GM18873 (cell line): ENCODE measurements around the gene CERS6.
"Not testable (repeated sequence)": the region's sequence is repeated elsewhere in the genome, so short reads cannot be mapped to it uniquely, and the experiment has no call there.

Experiments used
- ATAC-seq: cut with Tn5 transposase; IDR thresholded peaks from one replicate; pipeline ENCODE4 v1.9.1; 2021; ENCODE audit warnings: mild to moderate bottlenecking, moderate library complexity, moderate number of reproducible peaks; ENCODE audit not compliant: unreplicated experiment, low FRiP score

CERS6 gene

GRCh38 chr2:168744844-168745243, 288.8 kb downstream of the CERS6 start:
- ATAC-seq: no peak

DNA sequence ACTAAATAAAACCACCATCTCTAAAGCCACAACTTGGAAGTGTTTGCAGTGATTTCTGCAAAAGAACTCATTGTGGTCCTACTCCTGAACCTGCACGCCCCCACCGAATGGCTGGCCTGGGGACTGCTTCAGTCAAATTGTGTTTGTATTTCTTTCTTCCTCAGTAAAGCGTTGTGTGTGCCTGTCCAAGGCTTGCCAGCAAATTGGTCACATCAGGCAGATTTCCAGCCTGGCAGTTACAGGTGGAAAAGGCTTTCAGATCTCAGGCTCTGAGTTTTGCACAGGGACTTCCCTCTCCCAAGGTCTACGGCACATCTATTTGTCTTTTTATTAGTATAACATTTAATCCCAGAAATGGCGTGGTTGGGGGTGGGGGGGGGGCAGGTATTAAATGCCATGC, 292.4 kb downstream of the CERS6 start:
- ATAC-seq: no peak

DNA sequence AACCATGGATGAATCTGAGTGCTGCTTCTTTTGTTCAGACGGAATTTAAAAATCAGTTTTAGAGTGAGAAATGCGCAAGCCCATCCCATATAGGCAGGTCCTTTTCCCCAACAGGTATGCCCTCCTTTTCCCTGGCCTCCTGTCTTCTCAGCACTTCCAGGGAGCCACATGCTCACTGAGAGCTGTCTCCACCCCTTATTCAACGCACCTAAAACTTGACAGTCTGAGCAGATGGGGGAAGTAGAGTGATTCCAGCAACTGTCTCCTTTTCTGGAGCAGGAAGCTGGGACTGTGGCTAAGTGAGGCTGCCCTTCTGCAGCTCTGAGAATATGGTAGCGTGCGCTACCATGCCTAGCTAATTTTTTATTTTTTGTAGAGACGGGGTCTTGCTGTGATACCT, 293.2 kb downstream of the CERS6 start:
- no peak for ATAC-seq

DNA sequence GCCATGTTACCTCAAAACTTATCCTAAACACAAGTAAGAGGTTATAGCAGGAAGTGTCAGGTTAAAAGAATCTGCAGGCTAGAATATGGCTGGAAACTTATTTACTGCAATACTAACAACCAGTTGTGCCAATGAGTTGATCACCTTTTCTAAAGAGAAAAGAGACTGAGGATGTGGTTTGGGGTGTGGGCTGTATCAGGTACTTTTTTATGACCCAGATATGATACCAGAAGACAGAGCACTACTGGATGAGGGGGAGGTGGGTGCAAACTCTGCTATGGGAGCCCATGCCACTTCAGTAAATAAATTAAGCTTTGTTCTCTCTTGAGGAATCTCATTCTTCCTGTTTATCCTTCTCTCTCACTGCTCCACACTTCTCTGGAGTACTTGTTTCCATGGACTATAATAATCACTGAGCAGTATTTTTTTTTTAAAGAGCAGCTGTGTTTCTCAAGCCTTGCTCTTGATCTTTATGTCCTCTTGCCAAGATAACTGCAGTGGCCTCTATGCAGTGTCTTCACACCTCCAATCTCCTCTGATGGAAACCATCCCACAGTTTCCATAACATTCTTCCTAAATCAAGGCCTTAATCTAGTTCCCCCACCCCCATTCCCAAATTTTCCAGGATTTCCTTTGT, 295.1 kb downstream of the CERS6 start:
- peak; percentile 89 for ATAC-seq

DNA sequence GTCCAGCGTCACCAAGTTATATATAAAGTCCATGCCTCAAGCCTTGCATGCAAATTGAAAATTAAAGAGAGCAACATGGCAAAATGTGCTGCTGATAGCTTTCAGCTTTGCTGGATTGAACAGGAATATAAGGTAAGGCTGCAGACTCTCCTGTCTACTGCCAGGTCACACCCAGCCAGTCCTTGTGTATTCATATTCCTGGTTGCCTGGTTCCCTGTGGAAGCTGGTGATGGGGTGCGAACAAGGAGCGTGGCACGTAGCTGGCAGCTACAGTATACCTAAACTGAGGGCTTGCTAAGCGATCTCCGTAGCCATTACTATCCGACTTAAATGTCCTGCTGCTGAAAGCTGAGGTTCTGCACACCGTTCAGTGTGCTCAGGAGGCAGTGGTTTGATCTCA, 296.3 kb downstream of the CERS6 start:
- no peak for ATAC-seq

GRCh38 chr2:168753765-168754329, 297.8 kb downstream of the CERS6 start:
- ATAC-seq: no peak

GRCh38 chr2:168757223-168757622, 301.2 kb downstream of the CERS6 start:
- no peak for ATAC-seq

DNA sequence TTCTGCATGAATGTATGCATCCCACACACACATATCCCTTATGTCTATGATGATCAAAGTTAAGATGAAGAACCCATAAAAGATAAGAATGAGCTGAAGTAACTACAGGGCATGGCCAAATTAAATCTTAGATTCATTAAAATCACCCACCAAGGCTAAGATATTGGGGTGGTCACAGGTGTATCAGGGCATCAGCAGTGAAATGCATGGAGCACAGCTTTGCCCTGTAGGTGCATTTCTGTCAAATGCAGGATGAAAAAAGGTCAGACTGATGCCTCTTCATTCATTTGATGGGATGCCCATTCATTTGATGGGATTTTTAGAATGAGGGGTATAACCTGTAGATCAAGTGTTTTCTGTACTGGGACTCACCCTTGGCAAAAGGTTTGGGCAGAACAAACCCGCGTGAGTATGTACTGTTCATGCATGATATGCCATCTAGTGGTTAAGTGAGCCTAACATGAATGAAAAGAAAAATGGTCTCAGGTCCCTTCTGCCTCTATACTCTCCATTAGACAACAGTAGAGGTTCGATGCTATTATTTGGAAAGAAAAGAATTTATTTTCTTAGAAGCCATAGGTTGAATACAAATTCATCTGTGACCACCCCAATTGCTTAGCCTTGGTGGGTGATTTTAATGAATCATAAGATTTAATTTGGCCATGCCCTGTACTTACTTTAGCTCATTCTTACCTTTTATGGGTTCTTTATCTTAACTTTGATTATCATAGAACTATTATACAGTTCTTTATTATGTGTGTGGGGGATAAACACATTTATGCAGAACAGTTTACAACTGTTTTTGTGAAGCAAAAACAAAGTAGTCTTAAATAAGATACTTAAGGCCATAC, 303.1 kb downstream of the CERS6 start:
- peak; percentile 61 for ATAC-seq

- ATAC-seq: no peak
These were observed 309.3 kb downstream of the CERS6 start for GRCh38 chr2:168765401-168765800.

DNA sequence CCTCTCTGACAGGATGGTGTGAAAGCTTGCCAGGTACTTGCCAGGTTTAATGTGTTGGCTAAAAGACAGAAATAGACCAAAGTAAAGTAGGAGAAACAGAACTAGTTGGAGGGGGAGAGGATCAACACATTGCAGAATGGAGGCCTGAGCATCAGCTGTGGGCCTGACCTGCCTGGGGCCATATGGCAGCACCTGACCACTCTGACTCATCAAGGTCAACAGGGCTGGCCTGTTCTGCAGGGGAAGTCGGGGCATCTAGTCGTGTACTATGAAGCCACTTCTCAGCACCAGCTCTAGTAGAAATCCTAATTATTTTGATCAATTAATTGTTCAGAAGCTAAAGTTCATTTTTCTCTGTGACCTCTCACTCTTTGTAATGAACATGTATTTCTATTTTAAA, 310.5 kb downstream of the CERS6 start:
- ATAC-seq: no peak

DNA sequence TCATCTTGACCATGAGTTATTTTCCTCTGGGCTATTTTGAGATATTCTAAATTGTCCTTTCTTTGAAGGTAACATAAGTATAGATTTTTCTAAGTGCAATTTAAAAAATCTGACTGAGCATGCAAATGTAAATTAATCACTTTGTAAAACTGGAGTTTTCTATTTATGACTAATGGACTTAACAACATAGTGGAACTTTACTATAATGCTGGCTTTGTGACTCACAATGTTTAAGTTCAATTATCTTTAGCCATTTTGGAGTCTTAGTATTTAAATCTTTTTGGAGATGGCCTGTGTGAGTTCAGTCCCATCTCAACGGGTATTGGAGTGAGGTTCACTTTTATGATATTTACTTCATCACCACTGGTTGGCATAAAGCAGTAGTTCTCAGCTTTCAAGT, 311.2 kb downstream of the CERS6 start:
- ATAC-seq: no peak

GRCh38 chr2:168768357-168768756, 312.3 kb downstream of the CERS6 start:
- not testable (repeated sequence) for ATAC-seq

GRCh38 chr2:168770796-168771195, 314.7 kb downstream of the CERS6 start:
- ATAC-seq: no peak

DNA sequence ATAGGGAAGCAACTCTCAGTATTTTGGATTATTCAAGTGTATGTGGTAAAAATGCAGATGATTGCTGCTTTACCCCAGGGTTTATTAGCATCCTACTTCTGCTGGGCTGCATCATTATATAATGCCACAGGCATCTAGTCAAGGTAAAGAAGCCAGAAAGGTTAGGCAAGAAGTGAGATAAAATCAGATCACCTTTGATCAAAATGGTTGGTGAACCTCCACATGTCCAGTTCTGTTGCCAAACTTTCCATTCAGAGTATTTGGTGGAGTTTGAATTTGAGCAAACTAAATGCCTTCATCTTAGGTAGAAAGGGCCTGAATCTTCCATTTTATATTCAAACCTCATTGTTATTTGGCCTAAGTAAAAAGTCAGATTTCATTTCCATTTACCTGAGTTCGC, 316.6 kb downstream of the CERS6 start:
- ATAC-seq: no peak

- ATAC-seq: no peak
These were observed 317.1 kb downstream of the CERS6 start for GRCh38 chr2:168773128-168773527.

DNA sequence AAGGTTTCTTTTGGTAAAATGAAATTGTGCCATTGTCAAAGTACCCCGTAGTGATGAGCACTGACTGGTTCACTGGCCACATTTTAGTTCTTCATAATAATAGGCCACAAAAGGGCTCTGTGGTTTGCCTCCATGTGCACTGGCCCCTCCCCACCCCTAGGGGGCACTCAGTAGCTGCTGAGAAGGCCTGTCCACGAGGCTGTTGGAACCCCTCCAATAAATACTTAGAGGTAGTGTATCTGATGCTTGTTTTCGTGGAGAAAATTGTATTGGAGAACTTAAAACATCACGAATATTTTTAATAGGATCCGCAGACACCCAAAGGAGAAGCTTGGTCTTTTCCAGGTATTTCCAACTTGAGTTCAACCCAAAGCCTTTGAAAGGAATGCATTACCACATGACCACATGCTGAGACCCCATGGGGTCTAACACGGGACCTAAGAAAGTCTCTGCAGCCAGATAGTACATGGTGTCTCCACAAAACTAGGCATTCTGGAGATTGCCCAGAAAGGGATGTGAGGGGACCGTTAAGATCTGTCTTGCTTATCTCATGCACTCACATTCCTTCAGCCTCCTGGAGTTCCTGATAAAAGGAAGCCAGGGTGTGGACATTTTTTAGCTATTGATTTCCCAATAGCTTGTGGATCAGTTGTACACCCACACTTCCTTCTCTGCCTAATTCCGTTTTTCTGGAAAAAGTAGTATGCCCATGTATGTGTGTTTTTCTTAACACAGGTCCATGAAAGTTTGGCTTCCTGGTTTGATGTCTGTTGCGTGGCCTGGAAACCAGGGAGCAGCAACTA, 317.8 kb downstream of the CERS6 start:
- no peak for ATAC-seq

- no peak for ATAC-seq
These were observed 319.8 kb downstream of the CERS6 start for GRCh38 chr2:168775837-168776236.

DNA sequence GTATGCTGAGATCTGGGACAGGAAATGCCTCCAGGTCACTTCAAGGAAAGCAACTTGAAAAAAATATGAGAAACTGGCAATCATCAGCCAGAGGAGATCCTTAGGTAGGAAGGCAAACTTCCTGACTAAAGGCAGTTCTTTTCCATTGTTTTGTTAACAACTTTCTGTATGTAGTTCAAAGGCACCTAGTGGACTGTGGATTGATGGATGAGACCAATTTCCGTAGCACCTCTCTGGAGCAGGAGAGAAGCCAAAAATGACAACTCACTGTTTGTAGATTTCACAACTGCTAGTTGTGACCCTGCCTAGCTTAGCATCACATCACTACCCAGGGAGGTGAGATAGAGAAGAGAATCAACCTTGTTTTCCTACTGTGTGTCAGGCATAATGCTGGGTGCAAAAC, 324.6 kb downstream of the CERS6 start:
- ATAC-seq: no peak

DNA sequence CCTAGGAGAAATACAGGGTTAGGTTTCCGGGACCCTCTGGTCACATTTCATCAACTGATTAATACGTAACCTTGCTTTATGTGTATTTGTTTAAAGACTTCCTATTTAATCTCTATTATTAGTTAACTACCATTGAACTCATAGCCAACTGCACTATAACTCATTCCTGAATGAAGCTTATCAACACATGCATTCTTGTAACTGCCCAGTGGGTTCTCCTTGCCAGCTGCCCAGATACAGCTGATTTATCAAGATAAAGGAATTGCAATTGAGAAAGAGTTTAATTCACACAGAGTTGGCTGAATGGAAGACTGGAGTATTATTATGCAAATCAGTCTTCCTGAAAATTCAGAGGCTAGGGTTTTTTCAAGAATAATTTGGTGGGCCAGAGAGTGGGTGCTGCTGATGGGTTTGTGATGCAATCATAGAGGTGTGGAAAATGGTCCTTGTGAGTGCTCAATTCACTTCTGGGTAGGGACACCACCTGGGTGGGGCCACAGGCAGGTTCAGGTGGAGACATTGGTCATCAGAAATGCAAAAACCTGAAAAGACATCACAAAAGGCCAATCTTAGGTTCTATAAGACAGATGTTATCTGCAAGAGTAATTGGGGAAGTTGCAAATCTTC, 325.2 kb downstream of the CERS6 start:
- ATAC-seq: no peak

- no peak for ATAC-seq
These were observed 326.2 kb downstream of the CERS6 start for GRCh38 chr2:168782271-168782670.
